ENCODE data around the gene DIDO1. TPM values are rescaled to one million over a fixed set of nuclear protein-coding genes. Genes with fewer than 3 reads are reported as not detected.

The DIDO1 gene
- total RNA-seq, 1 experiment from 2014 or later: 120 TPM

DNA sequence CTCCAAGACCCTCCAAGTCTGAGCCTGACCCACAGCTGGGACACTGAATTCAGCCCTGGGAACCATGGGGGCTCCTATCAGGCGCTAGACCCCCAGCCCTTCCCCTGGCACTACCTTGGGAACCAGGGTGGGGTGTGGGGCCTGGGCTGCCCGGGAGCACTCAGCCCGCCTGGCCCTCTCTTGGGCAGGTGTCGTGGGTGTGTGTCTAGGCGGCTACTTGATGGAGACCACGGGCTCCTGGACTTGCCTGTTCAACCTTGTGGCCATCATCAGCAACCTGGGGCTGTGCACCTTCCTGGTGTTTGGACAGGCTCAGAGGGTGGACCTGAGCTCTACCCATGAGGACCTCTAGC lies 40.8 kb upstream of the DIDO1 start:
- TF ChIP-seq CTCF (IDR thresholded peaks at IDR 0.05; ENCODE audit: insufficient read depth in 1 of 2, low read depth in 1 of 2, low read length in 1 of 2, severe bottlenecking in 1 of 2, unreplicated experiment in 1 of 2): no peak
- Mint-ChIP-seq H3K4me1 (ENCODE audit: low read depth, unreplicated experiment) (peaks cover 10% of the 10 kb centered on the region), H3K9me3 (ENCODE audit: unreplicated experiment) (no peaks in the 10 kb centered on the region), H3K27ac (ENCODE audit: unreplicated experiment) (no peak overlapping the region), H3K36me3 (ENCODE audit: insufficient read depth, unreplicated experiment) (peaks cover 34% of the 10 kb centered on the region), H3K27me3 (ENCODE audit: insufficient read depth, unreplicated experiment) (no peaks in the 10 kb centered on the region), H3K4me3 (ENCODE audit: unreplicated experiment) (no peak overlapping the region)
- no peak for DNase-seq
- no peaks in the 10 kb centered on the region for H3K9me3 ChIP-seq
- intact Hi-C loops (cut with micrococcal nuclease; ENCODE audit: unreplicated experiment): no loop called here
- no TSS peak for BruUV-seq (replicated peaks)
- POLR2A ChIA-PET: no interaction called here
- no peak overlapping the region for H3K4me3 ChIP-seq (ENCODE audit: low read depth, low read length)
- H3K27me3 ChIP-seq (replicated peaks; ENCODE audit: control insufficient read depth, insufficient read depth, low read length): no peaks in the 10 kb centered on the region
- peaks cover 11% of the 10 kb centered on the region for H3K36me3 ChIP-seq (ENCODE audit: control insufficient read depth, insufficient read depth, low read length)
- CTCF ChIA-PET: interaction anchor here (2.1 kb wide), 1 partner anchor 42 kb away, joined by 6 read pairs; no protein-coding TSS in a partner anchor
- no peaks in the 10 kb centered on the region for H3K4me1 ChIP-seq

DNA sequence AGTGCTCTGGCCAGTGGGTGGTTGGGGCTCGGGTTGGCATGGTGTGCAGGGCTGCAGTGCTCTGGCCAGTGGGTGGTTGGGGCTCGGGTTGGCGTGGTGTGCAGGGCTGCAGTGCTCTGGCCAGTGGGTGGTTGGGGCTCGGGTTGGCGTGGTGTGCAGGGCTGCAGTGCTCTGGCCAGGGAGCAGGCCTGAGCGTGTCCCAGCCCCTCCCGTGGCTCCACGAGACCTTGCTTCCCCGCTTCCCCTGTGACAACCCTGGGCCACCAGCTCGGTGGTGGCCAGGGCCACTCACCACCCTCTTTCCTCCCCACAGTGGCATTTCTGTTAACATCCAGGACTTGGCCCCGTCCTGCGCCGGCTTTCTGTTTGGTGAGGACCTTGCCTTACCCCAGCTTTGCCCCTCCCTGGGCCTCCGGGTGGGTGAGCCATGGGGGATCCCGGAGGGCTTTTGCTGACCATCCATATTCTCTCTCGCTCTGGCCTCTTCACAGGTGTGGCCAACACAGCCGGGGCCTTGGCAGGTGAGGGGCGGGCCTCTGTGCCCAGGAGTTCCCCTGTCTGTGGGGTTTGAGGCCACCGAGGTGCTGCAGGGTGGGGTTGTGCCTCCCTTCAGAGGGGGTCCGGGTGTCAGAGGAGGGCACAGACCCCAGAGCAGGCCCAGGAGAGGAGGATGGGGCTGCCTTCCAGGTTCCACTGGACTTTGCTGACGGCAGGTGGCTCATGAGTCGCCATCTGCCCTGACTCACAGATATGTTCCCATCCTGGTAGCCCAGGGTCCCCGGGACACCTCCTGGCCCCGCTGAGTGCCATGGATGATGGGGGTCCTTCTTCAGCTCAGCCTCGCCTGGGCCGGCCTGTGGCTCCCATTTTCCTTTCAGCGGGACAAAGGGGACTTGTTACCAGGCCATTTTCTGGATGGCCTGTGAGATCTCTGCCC lies 40.2 kb upstream of the DIDO1 start:
- no TSS peak for BruUV-seq (replicated peaks)
- no peak for TF ChIP-seq CTCF (IDR thresholded peaks at IDR 0.05; ENCODE audit: insufficient read depth in 1 of 2, low read depth in 1 of 2, low read length in 1 of 2, severe bottlenecking in 1 of 2, unreplicated experiment in 1 of 2)
- H3K27me3 Mint-ChIP-seq (ENCODE audit: insufficient read depth, unreplicated experiment): no peaks in the 10 kb centered on the region
- peaks cover 4% of the 10 kb centered on the region for H3K4me1 Mint-ChIP-seq (ENCODE audit: low read depth, unreplicated experiment)
- intact Hi-C loops (cut with micrococcal nuclease; ENCODE audit: unreplicated experiment): no loop called here
- no peak overlapping the region for H3K4me3 Mint-ChIP-seq (ENCODE audit: unreplicated experiment)
- H3K4me3 ChIP-seq (ENCODE audit: low read depth, low read length): no peak overlapping the region
- no peak for DNase-seq
- H3K27ac Mint-ChIP-seq (ENCODE audit: unreplicated experiment): no peak overlapping the region
- no peaks in the 10 kb centered on the region for H3K9me3 Mint-ChIP-seq (ENCODE audit: unreplicated experiment)
- CTCF ChIA-PET: interaction anchor here (0.6 to 2.1 kb wide), 3 partner anchors 13 to 44 kb away, joined by 6 read pairs; no protein-coding TSS in a partner anchor
- H3K36me3 ChIP-seq (ENCODE audit: control insufficient read depth, insufficient read depth, low read length): peaks cover 13% of the 10 kb centered on the region
- no peaks in the 10 kb centered on the region for H3K27me3 ChIP-seq (replicated peaks; ENCODE audit: control insufficient read depth, insufficient read depth, low read length)
- POLR2A ChIA-PET: no interaction called here
- peaks cover 34% of the 10 kb centered on the region for H3K36me3 Mint-ChIP-seq (ENCODE audit: insufficient read depth, unreplicated experiment)
- no peaks in the 10 kb centered on the region for H3K9me3 ChIP-seq
- H3K4me1 ChIP-seq: no peaks in the 10 kb centered on the region

DNA sequence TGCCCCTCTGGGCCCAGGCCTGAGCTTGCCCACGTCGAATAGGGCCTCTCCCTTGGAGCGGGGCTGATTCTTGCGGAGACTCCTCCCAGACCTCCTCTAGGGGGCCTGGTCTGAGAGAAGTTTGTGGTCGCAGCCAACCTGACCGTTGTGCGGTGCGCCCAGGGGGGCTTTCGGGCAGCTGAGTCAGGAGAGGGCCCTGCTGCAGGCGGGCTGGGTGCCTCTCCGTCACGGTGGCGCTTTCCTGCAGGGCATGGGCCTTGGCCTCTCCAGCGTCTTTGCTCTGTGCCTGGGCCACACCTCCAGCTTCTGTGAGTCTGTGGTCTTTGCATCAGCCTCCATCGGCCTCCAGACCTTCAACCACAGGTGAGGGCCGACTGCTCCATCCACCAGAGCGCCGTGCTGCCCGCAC lies 39.1 kb upstream of the DIDO1 start:
- Histone ChIP-seq H3K27me3 (replicated peaks; ENCODE audit: control insufficient read depth, insufficient read depth, low read length) (no peaks in the 10 kb centered on the region), H3K4me3 (ENCODE audit: low read depth, low read length) (no peak overlapping the region), H3K4me1 (no peaks in the 10 kb centered on the region), H3K36me3 (ENCODE audit: control insufficient read depth, insufficient read depth, low read length) (peaks cover 13% of the 10 kb centered on the region), H3K9me3 (no peaks in the 10 kb centered on the region)
- intact Hi-C loops (cut with micrococcal nuclease; ENCODE audit: unreplicated experiment): no loop called here
- no TSS peak for BruUV-seq (replicated peaks)
- H3K36me3 Mint-ChIP-seq (ENCODE audit: insufficient read depth, unreplicated experiment): peaks cover 37% of the 10 kb centered on the region
- no peak for DNase-seq
- H3K9me3 Mint-ChIP-seq (ENCODE audit: unreplicated experiment): no peaks in the 10 kb centered on the region
- ChIA-PET CTCF (interaction anchor here (0.6 kb wide), 1 partner anchor 12 kb away, joined by 6 read pairs; no protein-coding TSS in a partner anchor), POLR2A (no interaction called here)
- H3K27ac Mint-ChIP-seq (ENCODE audit: unreplicated experiment): no peak overlapping the region
- H3K4me3 Mint-ChIP-seq (ENCODE audit: unreplicated experiment): no peak overlapping the region
- H3K27me3 Mint-ChIP-seq (ENCODE audit: insufficient read depth, unreplicated experiment): no peaks in the 10 kb centered on the region
- peak in 1 of 2 experiments; percentile 26 for TF ChIP-seq CTCF (IDR thresholded peaks at IDR 0.05; ENCODE audit: insufficient read depth in 1 of 2, low read depth in 1 of 2, low read length in 1 of 2, severe bottlenecking in 1 of 2, unreplicated experiment in 1 of 2)
- H3K4me1 Mint-ChIP-seq (ENCODE audit: low read depth, unreplicated experiment): no peaks in the 10 kb centered on the region

Measured in Caco-2 (cell line).